H1 (cell line): ENCODE data around the gene IL21R. TPM values are rescaled to one million over a fixed set of nuclear protein-coding genes. Genes with fewer than 3 reads are reported as not detected.
A peak's percentile ranks its signal among the peaks of the same experiment; 100 is the strongest.

ENCODE experiments used
- CTCF ChIA-PET: fragments of 300-600 bp; sonication (Branson Sonifier 250); formaldehyde crosslinking; loops from one replicate; lab custom pipeline; 2021; ENCODE audit not compliant: partially characterized antibody; lab: Charles Lee
- POLR2A ChIA-PET: fragments of 300-600 bp; sonication (Branson Sonifier 250); formaldehyde crosslinking; loops from one replicate; lab custom pipeline; 2021; ENCODE audit warnings: inconsistent platforms; ENCODE audit not compliant: partially characterized antibody; lab: Charles Lee
- DNase-seq, 2 experiments: peaks; one replicate each; pipeline versions ENCODE4 v3.0.0 to v3.0.0-alpha.2; 2010 to 2022; ENCODE audit warnings: low spot score in 2 of 2, low read depth in 1 of 2, mixed read lengths in 1 of 2
- FAIRE-seq: peaks from 2 replicates; lab custom pipeline; 2011; peaks lifted over from hg19 to GRCh38; lab: Jason Lieb, UNC
- H2AFZ ChIP-seq: 2 replicates; pipeline ENCODE4 v1.8.1; 2012; ENCODE audit warnings: low read length, inconsistent platforms
- H2AK5ac ChIP-seq: 2 replicates; pipeline ENCODE4 v1.6.1; 2013; ENCODE audit warnings: low read depth, low read length
- H2BK120ac ChIP-seq: replicated peaks from 2 replicates; pipeline ENCODE3; 2013; ENCODE audit warnings: low read depth, low read length, inconsistent platforms
- H2BK12ac ChIP-seq: 2 replicates; pipeline ENCODE4 v1.6.1; 2013; ENCODE audit warnings: low read depth, low read length
- H2BK15ac ChIP-seq: 2 replicates; pipeline ENCODE4 v1.6.1; 2013; ENCODE audit warnings: low read length
- H2BK20ac ChIP-seq: 2 replicates; pipeline ENCODE4 v1.6.1; 2013; ENCODE audit warnings: low read length
- H2BK5ac ChIP-seq: 2 replicates; pipeline ENCODE4 v1.6.1; 2013; ENCODE audit warnings: low read depth, low read length
- H3K14ac ChIP-seq: 2 replicates; pipeline ENCODE4 v1.6.1; 2013; ENCODE audit warnings: inconsistent platforms; ENCODE audit not compliant: insufficient read length
- H3K18ac ChIP-seq: 2 replicates; pipeline ENCODE4 v1.6.1; 2013; ENCODE audit warnings: low read length; ENCODE audit errors: extremely low read depth
- H3K23ac ChIP-seq: 2 replicates; pipeline ENCODE4 v1.6.1; 2013; ENCODE audit warnings: inconsistent platforms; ENCODE audit not compliant: insufficient read length
- H3K23me2 ChIP-seq: 2 replicates; pipeline ENCODE4 v1.6.1; 2013; ENCODE audit warnings: low read depth, low read length
- H3K27ac ChIP-seq: 2 replicates; pipeline ENCODE4 v1.6.1; 2011; ENCODE audit warnings: low read depth, low read length, inconsistent platforms
- H3K27me3 ChIP-seq, 4 experiments: replicated peaks in 1 of 4; 1 replicate in 1 of 4; 2 replicates in 3 of 4; pipeline versions ENCODE4 v1.6.1 to v1.8.1; 2011 to 2013; ENCODE audit warnings: low read length in 3 of 4, mild to moderate bottlenecking in 3 of 4, inconsistent platforms in 2 of 4, mixed read lengths in 2 of 4, moderate library complexity in 1 of 4; ENCODE audit not compliant: control insufficient read depth in 3 of 4, insufficient read depth in 3 of 4; ENCODE audit errors: extremely low read depth in 1 of 4
- H3K36me3 ChIP-seq, 4 experiments: 2 replicates each; pipeline versions ENCODE4 v1.6.1 to v1.8.1; 2011 to 2013; ENCODE audit warnings: mild to moderate bottlenecking in 4 of 4, low read length in 3 of 4, moderate library complexity in 2 of 4, control low read depth in 1 of 4, inconsistent platforms in 1 of 4; ENCODE audit not compliant: insufficient read depth in 4 of 4, control insufficient read depth in 2 of 4
- H3K4ac ChIP-seq: replicated peaks from 2 replicates; pipeline ENCODE3; 2013; ENCODE audit warnings: low read length, low read depth, mixed read lengths, inconsistent platforms; ENCODE audit not compliant: insufficient read length
- H3K4me1 ChIP-seq, 4 experiments: replicated peaks in 1 of 4; 1 replicate in 1 of 4; 2 replicates in 3 of 4; pipeline versions ENCODE4 v1.6.1 to v1.8.1; 2011 to 2013; ENCODE audit warnings: low read length in 3 of 4, inconsistent platforms in 2 of 4, mixed read lengths in 1 of 4; ENCODE audit not compliant: insufficient read depth in 4 of 4, control insufficient read depth in 3 of 4
- H3K4me2 ChIP-seq, 2 experiments: 2 replicates each; pipeline versions ENCODE4 v1.6.1 to v1.8.1; 2011 to 2013; ENCODE audit warnings: low read depth in 2 of 2, low read length in 2 of 2, control low read depth in 1 of 2, inconsistent platforms in 1 of 2, mild to moderate bottlenecking in 1 of 2; ENCODE audit not compliant: insufficient read depth in 1 of 2
- H3K4me3 ChIP-seq, 4 experiments: fragments of 200-600, 300-600 bp in 1 of 4; sonication (generic), shearing (Covaris generic), sonication (Bioruptor Twin) in 1 of 4; 2 replicates each; pipeline versions ENCODE4 v1.5.1 to v1.8.1; 2011 to 2016; ENCODE audit warnings: low read length in 4 of 4, low read depth in 3 of 4, control low read depth in 2 of 4, inconsistent platforms in 2 of 4, mild to moderate bottlenecking in 2 of 4, mixed read lengths in 1 of 4, moderate library complexity in 1 of 4; ENCODE audit not compliant: insufficient read depth in 2 of 4; ENCODE audit errors: extremely low read depth in 1 of 4
- H3K56ac ChIP-seq: replicated peaks from 2 replicates; pipeline ENCODE3; 2013; ENCODE audit warnings: low read depth, mild to moderate bottlenecking, mixed read lengths, low read length, inconsistent platforms; ENCODE audit not compliant: insufficient read length
- H3K79me1 ChIP-seq: 2 replicates; pipeline ENCODE4 v1.6.1; 2013; ENCODE audit warnings: low read depth, low read length, control low read depth
- H3K79me2 ChIP-seq, 2 experiments: 2 replicates each; pipeline versions ENCODE4 v1.6.1 to v1.8.1; 2012 to 2013; ENCODE audit warnings: low read length in 2 of 2, mild to moderate bottlenecking in 2 of 2, inconsistent platforms in 1 of 2; ENCODE audit not compliant: insufficient read depth in 2 of 2, control insufficient read depth in 1 of 2
- H3K9ac ChIP-seq, 4 experiments: replicated peaks in 1 of 4; 1 replicate in 1 of 4; 2 replicates in 3 of 4; pipeline versions ENCODE4 v1.6.1 to v1.8.1; 2011 to 2013; ENCODE audit warnings: low read depth in 3 of 4, low read length in 3 of 4, control low read depth in 2 of 4, mild to moderate bottlenecking in 2 of 4, moderate library complexity in 2 of 4, inconsistent platforms in 1 of 4; ENCODE audit errors: extremely low read depth in 1 of 4
- H3K9me3 ChIP-seq, 2 experiments: 2 replicates each; pipeline versions ENCODE4 v1.6.1 to v1.8.1; 2012 to 2013; ENCODE audit warnings: mild to moderate bottlenecking in 2 of 2, moderate library complexity in 2 of 2, control low read depth in 1 of 2, inconsistent platforms in 1 of 2, low read depth in 1 of 2, low read length in 1 of 2, mixed read lengths in 1 of 2; ENCODE audit not compliant: insufficient read depth in 2 of 2
- H4K20me1 ChIP-seq, 2 experiments: replicated peaks in 1 of 2; 2 replicates each; pipeline versions ENCODE3 to v1.8.1; 2011 to 2013; ENCODE audit warnings: inconsistent platforms in 2 of 2, low read length in 2 of 2, mild to moderate bottlenecking in 1 of 2; ENCODE audit not compliant: insufficient read depth in 2 of 2, control insufficient read depth in 1 of 2
- H4K5ac ChIP-seq: 2 replicates; pipeline ENCODE4 v1.6.1; 2013; ENCODE audit warnings: low read length, low read depth, mixed read lengths, inconsistent platforms; ENCODE audit not compliant: insufficient read length
- H4K8ac ChIP-seq: 2 replicates; pipeline ENCODE4 v1.8.0; 2013; ENCODE audit warnings: mild to moderate bottlenecking, moderate library complexity, low read length, inconsistent platforms; ENCODE audit not compliant: insufficient read depth; ENCODE audit errors: extremely low read depth
- H4K91ac ChIP-seq: replicated peaks from 2 replicates; pipeline ENCODE3; 2013; ENCODE audit warnings: low read length, mixed read lengths, inconsistent platforms; ENCODE audit not compliant: insufficient read length
- WGBS, 2 experiments: shearing (Covaris generic) in 1 of 2; methylation state at CpG; one replicate each; pipeline versions ENCODE4 v1.1.6 to v1.1.7; 2013 to 2015; ENCODE audit warnings: low lambda C conversion rate in 2 of 2, mixed read lengths in 2 of 2, inconsistent platforms in 1 of 2, low coverage in 1 of 2, missing lambda C conversion rate in 1 of 2; ENCODE audit not compliant: insufficient replicate concordance in 2 of 2, insufficient coverage in 1 of 2, insufficient read length in 1 of 2; ENCODE audit errors: extremely low coverage in 1 of 2, missing lambda C conversion rate in 1 of 2; 5-methylcytosine and 5-hydroxymethylcytosine counted together
- polyA plus RNA-seq, 7 experiments: library from polyadenylated mRNA; depleted of rRNA in 3 of 7; stranded (reverse) in 5 of 7; unstranded in 2 of 7; fragments of >200 nt in 5 of 7; fragments of 200-250 nt in 2 of 7; gene quantifications; 1 replicate in 5 of 7; 2 replicates in 1 of 7; 4 replicates in 1 of 7; pipeline versions ENCODE4 v1.2.1 to v1.2.3, GENCODE V29; 2011 to 2013; ENCODE audit warnings: missing spikeins in 2 of 7, mixed read lengths in 2 of 7
- total RNA-seq: library from RNA; stranded (reverse); fragmentation: NEBNext Ultra II Directional; extraction: Animal tissue kit (Norgen Biotek cat#: 25700); gene quantifications from 2 replicates; pipeline ENCODE4 v1.2.1, GENCODE V29; 2021

The IL21R gene
- total and polyA plus RNA-seq, 2 of the 8 experiments (the other 6 are each of a cell fraction or from before 2014, with no cell fraction given) = 0.34 to 0.70 TPM

DNA sequence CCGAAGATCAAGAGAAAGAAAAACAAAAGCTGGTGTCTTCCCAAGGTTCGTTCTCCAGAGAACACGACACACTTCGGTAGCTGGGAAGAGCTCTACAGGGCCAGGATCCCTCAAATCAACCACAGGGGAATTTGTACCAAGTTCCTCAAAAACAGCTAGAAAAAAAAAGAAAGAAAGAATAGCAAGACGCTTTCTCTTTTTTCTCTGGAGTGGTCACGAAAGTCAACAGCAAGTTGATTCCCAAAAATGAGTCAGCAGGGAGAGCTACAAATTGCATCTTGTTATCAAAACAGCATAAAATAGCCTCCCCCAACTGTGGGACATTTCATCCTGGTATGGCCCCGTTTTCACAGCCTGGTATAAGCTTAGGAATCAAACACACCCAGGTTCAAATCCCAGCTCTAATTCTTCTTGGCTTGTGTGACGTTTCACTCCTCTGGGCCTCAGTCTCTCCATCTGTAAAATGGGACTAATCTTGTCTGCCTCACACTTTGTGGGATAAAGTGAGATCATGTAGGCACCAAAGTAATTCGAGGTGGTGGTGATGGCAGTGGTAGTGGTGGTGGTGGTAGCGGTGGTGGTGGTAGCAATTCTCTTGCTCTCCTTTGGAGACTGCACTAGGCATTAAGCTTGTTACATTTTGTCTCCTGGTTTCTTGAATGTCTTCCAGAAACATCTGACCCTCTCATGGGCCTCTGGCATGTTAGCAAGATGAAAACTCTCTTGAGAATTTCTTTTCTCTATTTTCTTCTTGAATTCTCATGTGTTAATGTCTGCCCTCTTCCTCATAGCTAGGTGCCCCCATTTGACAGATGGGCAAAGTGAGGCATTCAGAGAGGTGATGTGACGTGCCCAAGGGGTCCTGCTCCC is 988 bp upstream of the IL21R start:
- Histone ChIP-seq H3K36me3 (no peaks in the 10 kb centered on the region), H3K18ac (no peak overlapping the region), H3K4ac (no peak overlapping the region), H3K9ac (no peak overlapping the region), H3K14ac (no peak overlapping the region), H3K27me3 (no peaks in the 10 kb centered on the region; a peak in 1 of 7 replicates), H3K4me1 (peaks cover 0 to 4% (median 2%) of the 10 kb centered on the region in 4 experiments; a peak in 3 of 7 replicates), H3K79me1 (no peaks in the 10 kb centered on the region), H2AK5ac (no peak overlapping the region), H2BK5ac (no peak overlapping the region), H3K23me2 (no peaks in the 10 kb centered on the region), H3K56ac (no peak overlapping the region), H2BK120ac (no peak overlapping the region), H2BK15ac (no peak overlapping the region), H3K27ac (no peak overlapping the region), H3K79me2 (no peaks in the 10 kb centered on the region), H4K8ac (0 out of 2 replicates have a peak overlapping the region, but pooled peaks have one; percentile 20), H3K4me2 (no peak overlapping the region), H2BK20ac (no peak overlapping the region), H4K5ac (no peak overlapping the region), H3K4me3 (no peak overlapping the region), H3K23ac (no peak overlapping the region), H4K91ac (no peak overlapping the region), H2BK12ac (no peak overlapping the region), H4K20me1 (no peaks in the 10 kb centered on the region), H3K9me3 (no peaks in the 10 kb centered on the region), H2AFZ (no peak overlapping the region)
- DNase-seq = no peak
- ChIA-PET POLR2A (interaction anchor here (1.1 kb wide), 1 partner anchor 19 kb away, joined by 3 read pairs; no protein-coding TSS in a partner anchor), CTCF (interaction anchor here (0.7 to 2.8 kb wide), 5 partner anchors 26 to 174 kb away, joined by 3 to 14 read pairs (median 4); no protein-coding TSS in a partner anchor)
- 86% methylated on average over 10 of the region's 11 CpGs; no CpG with 5 or more reads in 1 of the 2 experiments for WGBS, 2 experiments
- FAIRE-seq = no peak
